H1 (cell line): ENCODE measurements around the gene AP2A2. TPM values are rescaled to one million over a fixed set of nuclear protein-coding genes. Genes with fewer than 3 reads are reported as not detected.

Source experiments
- CTCF ChIA-PET: fragments of 300-600 bp; sonication (Branson Sonifier 250); formaldehyde crosslinking; loops from one replicate; lab custom pipeline; 2021; ENCODE audit not compliant: partially characterized antibody; lab: Charles Lee
- POLR2A ChIA-PET: fragments of 300-600 bp; sonication (Branson Sonifier 250); formaldehyde crosslinking; loops from one replicate; lab custom pipeline; 2021; ENCODE audit warnings: inconsistent platforms; ENCODE audit not compliant: partially characterized antibody; lab: Charles Lee
- DNase-seq, 2 experiments: peaks; one replicate each; pipeline versions ENCODE4 v3.0.0 to v3.0.0-alpha.2; 2010 to 2022; ENCODE audit warnings: low spot score in 2 of 2, low read depth in 1 of 2, mixed read lengths in 1 of 2
- FAIRE-seq: peaks from 2 replicates; lab custom pipeline; 2011; peaks lifted over from hg19 to GRCh38; lab: Jason Lieb, UNC
- H2AFZ ChIP-seq: 2 replicates; pipeline ENCODE4 v1.8.1; 2012; ENCODE audit warnings: low read length, inconsistent platforms
- H2AK5ac ChIP-seq: 2 replicates; pipeline ENCODE4 v1.6.1; 2013; ENCODE audit warnings: low read depth, low read length
- H2BK120ac ChIP-seq: replicated peaks from 2 replicates; pipeline ENCODE3; 2013; ENCODE audit warnings: low read depth, low read length, inconsistent platforms
- H2BK12ac ChIP-seq: 2 replicates; pipeline ENCODE4 v1.6.1; 2013; ENCODE audit warnings: low read depth, low read length
- H2BK15ac ChIP-seq: 2 replicates; pipeline ENCODE4 v1.6.1; 2013; ENCODE audit warnings: low read length
- H2BK20ac ChIP-seq: 2 replicates; pipeline ENCODE4 v1.6.1; 2013; ENCODE audit warnings: low read length
- H2BK5ac ChIP-seq: 2 replicates; pipeline ENCODE4 v1.6.1; 2013; ENCODE audit warnings: low read depth, low read length
- H3K14ac ChIP-seq: 2 replicates; pipeline ENCODE4 v1.6.1; 2013; ENCODE audit warnings: inconsistent platforms; ENCODE audit not compliant: insufficient read length
- H3K18ac ChIP-seq: 2 replicates; pipeline ENCODE4 v1.6.1; 2013; ENCODE audit warnings: low read length; ENCODE audit errors: extremely low read depth
- H3K23ac ChIP-seq: 2 replicates; pipeline ENCODE4 v1.6.1; 2013; ENCODE audit warnings: inconsistent platforms; ENCODE audit not compliant: insufficient read length
- H3K23me2 ChIP-seq: 2 replicates; pipeline ENCODE4 v1.6.1; 2013; ENCODE audit warnings: low read depth, low read length
- H3K27ac ChIP-seq: 2 replicates; pipeline ENCODE4 v1.6.1; 2011; ENCODE audit warnings: low read depth, low read length, inconsistent platforms
- H3K27me3 ChIP-seq, 4 experiments: replicated peaks in 1 of 4; 1 replicate in 1 of 4; 2 replicates in 3 of 4; pipeline versions ENCODE4 v1.6.1 to v1.8.1; 2011 to 2013; ENCODE audit warnings: low read length in 3 of 4, mild to moderate bottlenecking in 3 of 4, inconsistent platforms in 2 of 4, mixed read lengths in 2 of 4, moderate library complexity in 1 of 4; ENCODE audit not compliant: control insufficient read depth in 3 of 4, insufficient read depth in 3 of 4; ENCODE audit errors: extremely low read depth in 1 of 4
- H3K36me3 ChIP-seq, 4 experiments: 2 replicates each; pipeline versions ENCODE4 v1.6.1 to v1.8.1; 2011 to 2013; ENCODE audit warnings: mild to moderate bottlenecking in 4 of 4, low read length in 3 of 4, moderate library complexity in 2 of 4, control low read depth in 1 of 4, inconsistent platforms in 1 of 4; ENCODE audit not compliant: insufficient read depth in 4 of 4, control insufficient read depth in 2 of 4
- H3K4ac ChIP-seq: replicated peaks from 2 replicates; pipeline ENCODE3; 2013; ENCODE audit warnings: low read length, low read depth, mixed read lengths, inconsistent platforms; ENCODE audit not compliant: insufficient read length
- H3K4me1 ChIP-seq, 4 experiments: replicated peaks in 1 of 4; 1 replicate in 1 of 4; 2 replicates in 3 of 4; pipeline versions ENCODE4 v1.6.1 to v1.8.1; 2011 to 2013; ENCODE audit warnings: low read length in 3 of 4, inconsistent platforms in 2 of 4, mixed read lengths in 1 of 4; ENCODE audit not compliant: insufficient read depth in 4 of 4, control insufficient read depth in 3 of 4
- H3K4me2 ChIP-seq, 2 experiments: 2 replicates each; pipeline versions ENCODE4 v1.6.1 to v1.8.1; 2011 to 2013; ENCODE audit warnings: low read depth in 2 of 2, low read length in 2 of 2, control low read depth in 1 of 2, inconsistent platforms in 1 of 2, mild to moderate bottlenecking in 1 of 2; ENCODE audit not compliant: insufficient read depth in 1 of 2
- H3K4me3 ChIP-seq, 4 experiments: fragments of 200-600, 300-600 bp in 1 of 4; sonication (generic), shearing (Covaris generic), sonication (Bioruptor Twin) in 1 of 4; 2 replicates each; pipeline versions ENCODE4 v1.5.1 to v1.8.1; 2011 to 2016; ENCODE audit warnings: low read length in 4 of 4, low read depth in 3 of 4, control low read depth in 2 of 4, inconsistent platforms in 2 of 4, mild to moderate bottlenecking in 2 of 4, mixed read lengths in 1 of 4, moderate library complexity in 1 of 4; ENCODE audit not compliant: insufficient read depth in 2 of 4; ENCODE audit errors: extremely low read depth in 1 of 4
- H3K56ac ChIP-seq: replicated peaks from 2 replicates; pipeline ENCODE3; 2013; ENCODE audit warnings: low read depth, mild to moderate bottlenecking, mixed read lengths, low read length, inconsistent platforms; ENCODE audit not compliant: insufficient read length
- H3K79me1 ChIP-seq: 2 replicates; pipeline ENCODE4 v1.6.1; 2013; ENCODE audit warnings: low read depth, low read length, control low read depth
- H3K79me2 ChIP-seq, 2 experiments: 2 replicates each; pipeline versions ENCODE4 v1.6.1 to v1.8.1; 2012 to 2013; ENCODE audit warnings: low read length in 2 of 2, mild to moderate bottlenecking in 2 of 2, inconsistent platforms in 1 of 2; ENCODE audit not compliant: insufficient read depth in 2 of 2, control insufficient read depth in 1 of 2
- H3K9ac ChIP-seq, 4 experiments: replicated peaks in 1 of 4; 1 replicate in 1 of 4; 2 replicates in 3 of 4; pipeline versions ENCODE4 v1.6.1 to v1.8.1; 2011 to 2013; ENCODE audit warnings: low read depth in 3 of 4, low read length in 3 of 4, control low read depth in 2 of 4, mild to moderate bottlenecking in 2 of 4, moderate library complexity in 2 of 4, inconsistent platforms in 1 of 4; ENCODE audit errors: extremely low read depth in 1 of 4
- H3K9me3 ChIP-seq, 2 experiments: 2 replicates each; pipeline versions ENCODE4 v1.6.1 to v1.8.1; 2012 to 2013; ENCODE audit warnings: mild to moderate bottlenecking in 2 of 2, moderate library complexity in 2 of 2, control low read depth in 1 of 2, inconsistent platforms in 1 of 2, low read depth in 1 of 2, low read length in 1 of 2, mixed read lengths in 1 of 2; ENCODE audit not compliant: insufficient read depth in 2 of 2
- H4K20me1 ChIP-seq, 2 experiments: replicated peaks in 1 of 2; 2 replicates each; pipeline versions ENCODE3 to v1.8.1; 2011 to 2013; ENCODE audit warnings: inconsistent platforms in 2 of 2, low read length in 2 of 2, mild to moderate bottlenecking in 1 of 2; ENCODE audit not compliant: insufficient read depth in 2 of 2, control insufficient read depth in 1 of 2
- H4K5ac ChIP-seq: 2 replicates; pipeline ENCODE4 v1.6.1; 2013; ENCODE audit warnings: low read length, low read depth, mixed read lengths, inconsistent platforms; ENCODE audit not compliant: insufficient read length
- H4K8ac ChIP-seq: 2 replicates; pipeline ENCODE4 v1.8.0; 2013; ENCODE audit warnings: mild to moderate bottlenecking, moderate library complexity, low read length, inconsistent platforms; ENCODE audit not compliant: insufficient read depth; ENCODE audit errors: extremely low read depth
- H4K91ac ChIP-seq: replicated peaks from 2 replicates; pipeline ENCODE3; 2013; ENCODE audit warnings: low read length, mixed read lengths, inconsistent platforms; ENCODE audit not compliant: insufficient read length
- ATF2 ChIP-seq: IDR thresholded peaks from 2 replicates; pipeline ENCODE4 v1.6.1; 2012; ENCODE audit warnings: low read length, inconsistent platforms
- CTBP2 ChIP-seq: IDR thresholded peaks from 2 replicates; pipeline ENCODE4 v1.7.0; 2011; ENCODE audit warnings: borderline replicate concordance, mild to moderate bottlenecking, moderate library complexity, mixed read lengths, low read length; ENCODE audit not compliant: insufficient read depth, insufficient read length
- JUND ChIP-seq: IDR thresholded peaks from 2 replicates; pipeline ENCODE4 v1.6.1; 2011; ENCODE audit warnings: mild to moderate bottlenecking, improper control_type of control experiment, low read length
- PHF8 ChIP-seq: fragments of 200-600 bp; sonication (generic); conservative IDR thresholded peaks from 2 replicates; pipeline ENCODE4 v1.7.1; 2012; ENCODE audit warnings: low read depth, mild to moderate bottlenecking, inconsistent platforms, low read length, moderate library complexity
- POU5F1 ChIP-seq: IDR thresholded peaks from 2 replicates; pipeline ENCODE4 v1.6.1; 2011; ENCODE audit warnings: low read depth, mild to moderate bottlenecking, low read length, moderate library complexity
- SAP30 ChIP-seq: fragments of 300-600 bp; sonication (generic); IDR thresholded peaks from 2 replicates; pipeline ENCODE4 v1.7.1; 2012; ENCODE audit warnings: low read length, moderate library complexity, mild to moderate bottlenecking, inconsistent platforms; ENCODE audit not compliant: insufficient read depth, insufficient replicate concordance
- SRF ChIP-seq: IDR thresholded peaks from 2 replicates; pipeline ENCODE4 v1.6.1; 2011; ENCODE audit warnings: mild to moderate bottlenecking, low read depth, low read length, moderate library complexity
- WGBS, 2 experiments: shearing (Covaris generic) in 1 of 2; methylation state at CpG; one replicate each; pipeline versions ENCODE4 v1.1.6 to v1.1.7; 2013 to 2015; ENCODE audit warnings: low lambda C conversion rate in 2 of 2, mixed read lengths in 2 of 2, inconsistent platforms in 1 of 2, low coverage in 1 of 2, missing lambda C conversion rate in 1 of 2; ENCODE audit not compliant: insufficient replicate concordance in 2 of 2, insufficient coverage in 1 of 2, insufficient read length in 1 of 2; ENCODE audit errors: extremely low coverage in 1 of 2, missing lambda C conversion rate in 1 of 2; 5-methylcytosine and 5-hydroxymethylcytosine counted together
- polyA plus RNA-seq, 7 experiments: library from polyadenylated mRNA; depleted of rRNA in 3 of 7; stranded (reverse) in 5 of 7; unstranded in 2 of 7; fragments of >200 nt in 5 of 7; fragments of 200-250 nt in 2 of 7; gene quantifications; 1 replicate in 5 of 7; 2 replicates in 1 of 7; 4 replicates in 1 of 7; pipeline versions ENCODE4 v1.2.1 to v1.2.3, GENCODE V29; 2011 to 2013; ENCODE audit warnings: missing spikeins in 2 of 7, mixed read lengths in 2 of 7
- total RNA-seq: library from RNA; stranded (reverse); fragmentation: NEBNext Ultra II Directional; extraction: Animal tissue kit (Norgen Biotek cat#: 25700); gene quantifications from 2 replicates; pipeline ENCODE4 v1.2.1, GENCODE V29; 2021

AP2A2 gene
- total and polyA plus RNA-seq, 2 of the 8 experiments (the other 6 are each of a cell fraction or from before 2014, with no cell fraction given) = 50.0 to 65.0 TPM

DNA sequence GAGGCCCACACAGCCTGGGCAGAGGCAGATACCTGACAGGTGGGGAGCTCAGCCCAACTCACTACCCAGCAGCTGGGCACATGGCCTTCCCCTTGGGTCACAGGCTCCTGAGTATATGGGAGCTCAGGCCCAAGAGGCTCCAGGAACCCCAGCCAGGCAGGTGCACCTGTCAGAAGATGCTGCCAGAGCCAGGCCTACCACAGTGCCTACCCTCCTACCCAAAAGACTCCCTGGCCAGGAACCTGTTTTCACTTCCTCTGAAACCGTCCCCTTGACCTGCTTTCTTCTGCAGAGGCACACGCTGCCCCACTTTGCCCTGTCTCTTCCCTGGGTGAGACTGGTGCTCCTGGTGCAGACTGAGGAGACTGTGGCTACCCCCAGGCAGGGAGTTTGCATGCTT, 18.0 kb upstream of the AP2A2 start:
- no peak overlapping the region for H2BK20ac ChIP-seq
- no peak overlapping the region for H3K56ac ChIP-seq
- no peak overlapping the region for H4K8ac ChIP-seq
- H3K27ac ChIP-seq = no peak overlapping the region
- H3K9me3 ChIP-seq = no peaks in the 10 kb centered on the region
- peaks cover 12 to 22% (median 15%) of the 10 kb centered on the region in 4 experiments; a peak in 6 of 8 replicates for H3K36me3 ChIP-seq
- no peak overlapping the region for H3K4me2 ChIP-seq
- H3K23ac ChIP-seq = no peak overlapping the region
- no peak overlapping the region for H4K5ac ChIP-seq
- no peak overlapping the region for H3K18ac ChIP-seq
- TF ChIP-seq CTBP2 (no peak), SRF (no peak), PHF8 (no peak), JUND (no peak), SAP30 (no peak), POU5F1 (no peak), ATF2 (no peak)
- POLR2A ChIA-PET = interaction anchor here (0.9 kb wide), 1 partner anchor 35 kb away, joined by 4 read pairs; no protein-coding TSS in a partner anchor
- no peak for DNase-seq
- no peak overlapping the region for H3K4me3 ChIP-seq
- no peak overlapping the region for H2BK120ac ChIP-seq
- CTCF ChIA-PET = interaction anchor here (0.6 to 2.6 kb wide), 4 partner anchors 10 to 34 kb away, joined by 4 to 9 read pairs (median 4); no protein-coding TSS in a partner anchor
- H3K23me2 ChIP-seq = peaks cover 15% of the 10 kb centered on the region
- no peak overlapping the region for H2AK5ac ChIP-seq
- peaks cover 0 to 36% of the 10 kb centered on the region in 2 experiments; a peak in 3 of 4 replicates for H3K79me2 ChIP-seq
- no peaks in the 10 kb centered on the region for H3K27me3 ChIP-seq
- H2BK15ac ChIP-seq = no peak overlapping the region
- no peak overlapping the region for H3K4ac ChIP-seq
- no peak overlapping the region for H2AFZ ChIP-seq
- FAIRE-seq = no peak
- H3K4me1 ChIP-seq = peaks cover 0 to 14% (median 6%) of the 10 kb centered on the region in 4 experiments; a peak in 6 of 7 replicates
- 95% methylated on average over 2 of the region's 2 CpGs; no CpG with 5 or more reads in 1 of the 2 experiments for WGBS, 2 experiments
- H2BK12ac ChIP-seq = no peak overlapping the region
- peaks cover under 1 to 14% of the 10 kb centered on the region in 2 experiments for H4K20me1 ChIP-seq
- H3K9ac ChIP-seq = no peak overlapping the region
- no peak overlapping the region for H3K14ac ChIP-seq
- H4K91ac ChIP-seq = no peak overlapping the region
- H3K79me1 ChIP-seq = peaks cover 22% of the 10 kb centered on the region
- H2BK5ac ChIP-seq = no peak overlapping the region
